ENCODE measurements around the gene EHD4.

The EHD4 gene

GRCh38 chr15:41915255-41915994 is 56.9 kb downstream of the EHD4 start:
- no peak for DNase-seq

- DNase-seq: no peak
Measured at GRCh38 chr15:41914411-41914810, 57.9 kb downstream of the EHD4 start.

- DNase-seq: no peak
Measured at GRCh38 chr15:41913256-41913655, 59.1 kb downstream of the EHD4 start.

- no peak for DNase-seq
Measured at GRCh38 chr15:41911691-41912345, 60.5 kb downstream of the EHD4 start.

- DNase-seq: no peak
Measured at GRCh38 chr15:41908736-41909461, 63.5 kb downstream of the EHD4 start.

- DNase-seq: no peak
Measured at GRCh38 chr15:41907141-41907540, 65.2 kb downstream of the EHD4 start.

- DNase-seq: no peak
Measured at GRCh38 chr15:41906608-41907007, 65.7 kb downstream of the EHD4 start.

- no peak for DNase-seq
Measured at GRCh38 chr15:41905036-41905793, 67.1 kb downstream of the EHD4 start.

GRCh38 chr15:41904541-41905005 is 67.8 kb downstream of the EHD4 start:
- peak; percentile 60 to 84 for DNase-seq

GRCh38 chr15:41903782-41904181 is 68.6 kb downstream of the EHD4 start:
- DNase-seq: no peak

- no peak for DNase-seq
Measured at GRCh38 chr15:41901431-41901830, 70.9 kb downstream of the EHD4 start.

- DNase-seq: no peak
Measured at GRCh38 chr15:41900526-41901380, 71.6 kb downstream of the EHD4 start.

GRCh38 chr15:41899854-41900442 is 72.4 kb downstream of the EHD4 start:
- DNase-seq: peak; percentile 83 to 84

GRCh38 chr15:41897363-41897799 is 75.0 kb downstream of the EHD4 start:
- no peak for DNase-seq

- no peak for DNase-seq
Measured at GRCh38 chr15:41896566-41896965, 75.8 kb downstream of the EHD4 start.

- no peak for DNase-seq
Measured at GRCh38 chr15:41895957-41896356, 76.4 kb downstream of the EHD4 start.

GRCh38 chr15:41895491-41895890 is 76.9 kb downstream of the EHD4 start:
- no peak for DNase-seq

GRCh38 chr15:41894791-41895463 is 77.4 kb downstream of the EHD4 start:
- peak in 1 of 2 experiments; percentile 48 for DNase-seq

- DNase-seq: no peak
Measured at GRCh38 chr15:41894251-41894790, 78.0 kb downstream of the EHD4 start.

GRCh38 chr15:41893422-41894250 is 78.7 kb downstream of the EHD4 start, which contains the start of gene SPTBN5:
Gene SPTBN5, minus strand, starts transcription at chr15:41894053. Its CDS starts 556 bp downstream, at chr15:41893497.
- no peak for DNase-seq

All from NCI-H524 (cell line).